Activated CD4-positive, alpha-beta T cell treated with anti-CD3 and anti-CD28 coated beads for 48 hours (primary cell): ENCODE data around the gene ERCC4.
A peak's percentile ranks its signal among the peaks of the same experiment; 100 is the strongest.

ENCODE experiments used
- DNase-seq: peaks from one replicate; pipeline ENCODE4 v3.0.0-alpha.2; 2020

ERCC4 gene

GRCh38 chr16:13911871-13912270 lies 8.1 kb upstream of the ERCC4 start:
- no peak for DNase-seq

GRCh38 chr16:13912891-13913290 lies 7.1 kb upstream of the ERCC4 start:
- no peak for DNase-seq

GRCh38 chr16:13913374-13914292 lies 6.3 kb upstream of the ERCC4 start:
- DNase-seq: no peak

DNA sequence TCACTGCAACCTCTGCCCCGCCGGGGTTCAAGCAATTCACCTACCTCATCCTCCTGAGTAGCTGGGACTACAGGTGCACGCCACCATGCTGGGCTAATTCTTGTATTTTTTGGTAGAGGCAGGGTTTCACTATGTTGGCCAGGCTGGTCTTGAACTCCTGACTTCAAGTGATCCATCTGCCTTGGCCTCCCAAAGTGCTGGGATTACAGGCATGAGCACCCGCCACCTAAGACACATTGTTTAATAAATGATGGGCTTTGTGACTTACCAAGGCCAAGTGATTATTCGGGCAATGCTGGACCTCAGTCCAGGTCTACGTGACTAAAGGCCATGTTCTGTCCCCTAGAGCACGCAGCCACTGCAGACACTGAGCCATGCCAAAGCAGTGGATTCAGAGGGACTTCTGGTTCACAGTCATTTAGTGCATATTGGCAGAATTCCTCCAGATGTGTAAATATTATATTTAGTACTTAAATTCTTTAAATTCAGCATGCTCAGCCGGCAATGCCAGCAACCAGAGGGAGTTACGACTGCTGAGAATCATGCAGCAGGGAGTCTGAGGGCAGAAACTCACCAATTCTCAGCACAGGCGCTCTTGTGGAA lies 4.8 kb upstream of the ERCC4 start:
- DNase-seq: no peak

DNA sequence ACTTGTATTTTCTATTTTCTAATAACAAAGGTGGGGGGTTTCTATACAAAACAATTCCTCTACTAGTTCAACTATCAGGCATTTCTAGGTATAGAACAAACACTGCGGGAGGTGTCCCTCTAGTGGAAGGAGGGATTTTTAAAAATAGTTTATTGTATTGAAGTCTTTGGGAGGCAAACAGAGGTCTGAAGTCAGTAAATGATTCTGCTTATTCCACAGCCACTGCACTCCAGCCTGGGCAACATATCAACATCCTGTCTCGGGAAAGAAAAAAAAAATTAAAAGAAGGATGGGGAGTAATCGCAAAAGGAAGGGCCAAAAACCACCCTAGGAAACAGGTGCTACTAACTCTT lies 648 bp upstream of the ERCC4 start:
- peak; percentile 11 for DNase-seq

GRCh38 chr16:13920510-13920818 lies 510 bp downstream of the ERCC4 start:
- peak; percentile 8 for DNase-seq

GRCh38 chr16:13921328-13921727 lies 1.4 kb downstream of the ERCC4 start:
- DNase-seq: no peak

GRCh38 chr16:13923703-13924298 lies 3.8 kb downstream of the ERCC4 start:
- no peak for DNase-seq

DNA sequence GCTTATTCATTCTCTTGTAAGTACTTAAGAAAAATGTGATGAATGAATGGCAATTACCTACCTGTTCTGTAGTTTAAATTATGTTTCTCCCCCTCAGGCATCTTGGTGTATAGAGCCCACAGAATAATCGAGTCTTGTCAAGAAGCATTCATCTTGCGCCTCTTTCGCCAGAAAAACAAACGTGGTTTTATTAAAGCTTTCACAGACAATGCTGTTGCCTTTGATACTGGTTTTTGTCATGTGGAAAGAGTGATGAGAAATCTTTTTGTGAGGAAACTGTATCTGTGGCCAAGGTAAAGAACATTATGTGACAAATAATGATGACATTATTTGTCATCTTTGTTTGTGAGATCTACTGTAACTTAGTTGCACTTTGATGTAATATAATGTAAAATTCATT lies 6.5 kb downstream of the ERCC4 start:
- DNase-seq: no peak

DNA sequence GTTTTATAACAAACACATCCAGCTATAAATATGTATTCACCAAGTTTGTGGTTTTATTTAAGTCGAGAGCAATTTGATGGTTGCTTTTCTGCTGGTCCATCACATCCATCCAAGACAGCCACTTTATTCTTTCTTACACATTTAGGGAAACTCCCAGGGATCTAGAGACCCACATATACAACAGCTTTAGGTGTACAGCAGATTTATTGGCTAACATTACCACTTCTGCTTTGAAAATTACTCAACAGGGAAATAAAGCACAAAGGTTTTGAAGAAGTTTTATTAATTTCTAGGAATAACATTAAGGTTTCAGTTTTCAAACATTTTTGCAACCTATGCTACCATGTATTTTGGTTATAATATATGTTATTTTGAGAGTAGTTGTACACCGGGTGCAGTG lies 6.9 kb downstream of the ERCC4 start:
- no peak for DNase-seq

GRCh38 chr16:13928646-13929045 lies 8.7 kb downstream of the ERCC4 start:
- DNase-seq: no peak

DNA sequence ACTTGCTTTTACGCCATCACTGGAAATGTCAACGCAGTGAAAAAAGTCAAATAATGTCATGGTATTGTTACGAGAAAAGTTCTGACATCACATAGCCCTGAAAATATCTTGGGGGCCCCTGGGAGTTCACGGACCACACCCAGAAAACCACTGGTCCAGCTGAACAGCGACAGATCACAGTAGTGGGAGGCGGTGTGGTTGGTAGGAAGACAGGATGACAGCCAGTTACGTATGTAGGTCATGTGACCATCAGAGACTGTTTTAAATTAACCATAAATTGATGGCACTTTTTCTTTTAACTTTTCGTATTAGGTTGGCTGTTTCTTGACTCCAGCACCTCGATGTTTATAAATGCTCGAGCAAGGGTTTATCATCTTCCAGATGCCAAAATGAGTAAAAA lies 11.9 kb downstream of the ERCC4 start:
- DNase-seq: no peak

- DNase-seq: peak; percentile 51
Measured at GRCh38 chr16:13935408-13935807, 15.5 kb downstream of the ERCC4 start.

- DNase-seq: no peak
Measured at GRCh38 chr16:13936155-13936554, 16.2 kb downstream of the ERCC4 start.

GRCh38 chr16:13936596-13937081 lies 16.7 kb downstream of the ERCC4 start:
- peak; percentile 23 for DNase-seq

DNA sequence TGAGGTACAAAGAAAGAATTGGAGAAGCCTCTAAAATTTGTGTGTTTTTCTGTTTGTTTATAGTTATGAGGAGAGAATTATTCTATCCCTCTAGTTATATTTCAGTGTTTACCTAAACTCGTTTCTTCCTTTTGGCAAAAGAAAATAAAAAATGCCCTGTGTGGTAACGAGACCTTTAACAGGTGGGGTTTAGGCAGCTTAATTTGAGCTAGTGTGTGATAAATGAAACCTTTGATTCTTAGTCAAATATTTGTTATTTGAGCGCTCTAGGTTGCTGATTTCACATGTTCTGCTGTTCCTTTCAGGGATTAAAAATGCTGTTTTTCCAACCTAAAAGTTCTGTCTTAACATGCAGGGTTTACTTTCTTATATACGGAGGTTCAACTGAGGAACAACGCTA lies 17.5 kb downstream of the ERCC4 start:
- no peak for DNase-seq

- no peak for DNase-seq
Measured at GRCh38 chr16:13938480-13938879, 18.5 kb downstream of the ERCC4 start.

DNA sequence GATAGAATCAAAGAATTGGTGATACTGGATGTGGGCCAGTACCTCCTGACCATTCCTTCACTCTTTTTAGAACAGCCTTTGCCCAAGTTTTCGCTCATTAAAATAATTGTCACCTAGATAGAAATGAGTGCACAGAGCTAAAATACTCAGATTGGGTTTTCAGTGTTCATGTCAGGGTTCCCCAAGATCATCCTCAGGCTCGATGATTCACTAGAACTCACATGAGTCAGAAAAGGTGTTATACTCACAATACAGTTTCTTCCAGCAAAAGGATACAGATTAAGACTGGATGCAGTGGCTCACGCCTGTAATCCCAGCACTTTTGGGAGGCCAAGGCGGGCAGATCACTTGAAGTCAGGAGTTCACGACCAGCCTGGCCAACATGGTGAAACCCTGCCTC lies 19.9 kb downstream of the ERCC4 start:
- no peak for DNase-seq

DNA sequence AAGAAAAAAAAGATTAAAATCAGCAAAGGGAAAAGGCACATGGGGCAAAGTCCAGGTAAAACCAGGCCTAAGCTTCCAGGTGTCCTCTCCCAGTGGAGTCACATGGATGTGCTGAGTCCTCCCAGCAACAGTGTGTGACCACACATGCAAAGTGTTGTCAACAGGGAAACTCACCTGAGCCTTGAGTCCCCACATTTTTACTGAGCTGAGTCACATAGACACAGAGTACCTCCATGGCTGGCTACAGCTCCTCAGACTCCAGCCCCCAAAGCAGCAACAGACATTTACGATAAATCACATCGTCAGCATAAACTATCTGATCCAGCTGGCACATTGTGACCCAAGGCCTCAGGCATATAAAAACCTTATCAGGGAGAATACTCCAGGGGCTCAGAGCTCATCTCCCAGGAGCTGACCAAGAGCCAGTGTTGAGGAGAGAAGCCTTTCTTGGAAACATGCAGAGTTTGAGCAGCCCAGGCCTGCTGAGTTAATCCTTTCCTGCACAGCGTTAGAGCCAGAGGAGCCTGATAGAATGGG lies 20.5 kb downstream of the ERCC4 start:
- DNase-seq: no peak

- DNase-seq: no peak
Measured at GRCh38 chr16:13944816-13945215, 24.9 kb downstream of the ERCC4 start.

GRCh38 chr16:13945744-13946485 lies 26.0 kb downstream of the ERCC4 start:
- no peak for DNase-seq

DNA sequence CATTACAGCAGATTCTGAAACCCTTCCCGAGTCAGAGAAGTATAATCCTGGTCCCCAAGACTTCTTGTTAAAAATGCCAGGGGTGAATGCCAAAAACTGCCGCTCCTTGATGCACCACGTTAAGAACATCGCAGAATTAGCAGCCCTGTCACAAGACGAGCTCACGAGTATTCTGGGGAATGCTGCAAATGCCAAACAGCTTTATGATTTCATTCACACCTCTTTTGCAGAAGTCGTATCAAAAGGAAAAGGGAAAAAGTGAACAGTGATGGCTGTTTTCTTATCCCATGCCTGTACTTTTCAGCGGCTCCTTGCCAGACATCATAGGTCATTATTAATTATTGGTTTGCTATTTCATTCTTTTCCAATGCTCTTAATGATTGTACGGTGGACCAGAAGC lies 28.1 kb downstream of the ERCC4 start:
- no peak for DNase-seq
